Lower lobe of right lung (tissue), 2 donors: ENCODE data around the gene MAP2K6. TPM values are rescaled to one million over a fixed set of nuclear protein-coding genes. Genes with fewer than 3 reads are reported as not detected.

Experiments used
- ATAC-seq, 2 donors: fragments of 200-7000 bp; cut with Tn5 transposase; one replicate each; pipeline ENCODE4 v1.9.1; 2020 to 2022; ENCODE audit warnings: mild to moderate bottlenecking in 2 of 2, moderate library complexity in 2 of 2
- DNase-seq: peaks from one replicate; pipeline ENCODE4 v3.0.0-alpha.2; 2020
- H3K27ac ChIP-seq: fragments of 200-600 bp; one replicate; pipeline ENCODE4 v1.8.0; 2022
- H3K27me3 ChIP-seq: fragments of 200-600 bp; one replicate; pipeline ENCODE4 v1.8.0; 2022; ENCODE audit warnings: low read depth
- H3K36me3 ChIP-seq: fragments of 200-600 bp; one replicate; pipeline ENCODE4 v1.8.0; 2022; ENCODE audit warnings: mild to moderate bottlenecking
- H3K4me1 ChIP-seq: fragments of 200-600 bp; one replicate; pipeline ENCODE4 v1.8.0; 2022
- H3K4me3 ChIP-seq: fragments of 200-600 bp; one replicate; pipeline ENCODE4 v1.8.0; 2022; ENCODE audit warnings: mild to moderate bottlenecking
- H3K9me3 ChIP-seq: fragments of 200-600 bp; one replicate; pipeline ENCODE4 v1.8.0; 2022
- CTCF ChIP-seq: fragments of 200-600 bp; IDR thresholded peaks from one replicate; pipeline ENCODE4 v1.8.0; 2022; ENCODE audit warnings: antibody characterized with exemption, mild to moderate bottlenecking
- intact Hi-C: fragments of 100-400 bp; cut with DNase I; formaldehyde crosslinking; loops from one replicate; pipeline ENCODE4 v1.11.0; 2022
- total RNA-seq: library from RNA; stranded (reverse); fragmentation: NEBNext Ultra II Directional; extraction: Animal tissue kit (Norgen Biotek cat#: 25700); gene quantifications from one replicate; pipeline ENCODE4 v1.2.1, GENCODE V29; 2021
- donor health status: DM: no; HTN: yes; CAD: no; lungs with severe emphysema.

Gene MAP2K6
- total RNA-seq, 1 donor from 2014 or later = 6.3 TPM

DNA sequence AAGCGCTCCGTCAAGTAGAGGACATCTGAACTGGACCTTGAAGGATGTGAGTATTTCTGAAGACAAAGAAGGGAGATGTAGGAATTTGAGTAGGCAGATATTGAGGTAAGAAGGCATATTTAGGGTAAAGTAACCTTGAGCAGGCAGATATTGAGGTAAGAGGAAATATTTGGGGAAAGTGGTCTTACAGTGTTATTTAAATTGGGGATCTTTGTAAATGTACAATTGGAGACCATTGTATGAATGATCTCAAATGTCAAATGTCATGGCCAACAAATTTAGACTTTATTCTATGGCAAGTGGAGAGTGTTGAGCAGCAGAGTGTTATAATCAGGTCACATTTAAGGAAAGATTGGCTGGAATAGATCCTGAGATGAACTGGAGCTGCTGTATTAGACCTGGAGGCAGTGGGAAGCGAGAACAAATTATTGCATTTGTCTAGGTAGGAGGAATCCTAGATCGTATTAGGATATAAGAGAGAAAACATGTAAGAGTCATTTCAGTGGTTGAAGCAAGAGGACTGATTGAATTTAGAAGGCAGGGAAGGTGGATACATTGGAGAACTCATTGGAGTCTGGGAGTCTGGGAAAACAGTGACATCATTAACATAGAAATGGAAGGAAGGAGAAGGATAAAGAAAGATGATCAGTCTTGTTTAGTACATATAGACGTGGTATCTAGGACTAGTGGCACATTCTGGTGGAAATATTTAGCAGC, 165.6 kb downstream of the MAP2K6 start:
- Histone ChIP-seq H3K4me3 (no peak overlapping the region), H3K36me3 (no peaks in the 10 kb centered on the region), H3K4me1 (peaks cover 17% of the 10 kb centered on the region), H3K9me3 (no peaks in the 10 kb centered on the region), H3K27ac (no peak overlapping the region), H3K27me3 (no peaks in the 10 kb centered on the region)
- intact Hi-C loops = no loop called here
- ATAC-seq = no peak
- no peak for DNase-seq
- TF ChIP-seq CTCF = no peak

GRCh38 chr17:69581061-69581961, 166.8 kb downstream of the MAP2K6 start:
- H3K9me3 ChIP-seq = no peaks in the 10 kb centered on the region
- no peak for TF ChIP-seq CTCF
- intact Hi-C loops = no loop called here
- no peaks in the 10 kb centered on the region for H3K27me3 ChIP-seq
- no peak overlapping the region for H3K4me3 ChIP-seq
- H3K4me1 ChIP-seq = peaks cover 6% of the 10 kb centered on the region
- no peaks in the 10 kb centered on the region for H3K36me3 ChIP-seq
- no peak for ATAC-seq
- no peak for DNase-seq
- H3K27ac ChIP-seq = no peak overlapping the region

GRCh38 chr17:69588316-69588715, 173.8 kb downstream of the MAP2K6 start:
- ATAC-seq (no peak), DNase-seq (no peak)
- Histone ChIP-seq H3K9me3 (no peaks in the 10 kb centered on the region), H3K27ac (no peak overlapping the region), H3K4me3 (no peak overlapping the region), H3K36me3 (no peaks in the 10 kb centered on the region), H3K27me3 (no peaks in the 10 kb centered on the region), H3K4me1 (no peaks in the 10 kb centered on the region)
- TF ChIP-seq CTCF = no peak
- intact Hi-C loops = no loop called here

DNA sequence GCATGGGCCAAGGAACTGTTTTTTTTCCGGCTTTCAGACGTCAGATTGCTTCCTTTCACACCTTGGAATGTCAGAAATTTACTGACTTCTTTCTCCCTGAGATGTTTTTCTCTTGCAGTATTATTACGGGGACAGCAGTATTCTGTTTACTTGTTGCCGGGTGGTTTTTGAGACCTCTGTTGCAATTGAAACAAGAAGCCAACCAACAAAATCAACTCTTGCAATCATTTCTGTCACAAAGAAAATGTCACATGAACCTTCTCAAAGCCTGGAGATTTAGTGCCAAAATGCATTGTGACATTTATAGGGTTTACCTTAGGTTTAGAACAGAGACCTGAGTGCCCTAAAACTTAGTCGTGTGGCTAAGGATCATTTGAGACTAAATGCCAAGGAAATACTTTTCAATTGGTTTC, 174.3 kb downstream of the MAP2K6 start:
- Histone ChIP-seq H3K27me3 (no peaks in the 10 kb centered on the region), H3K9me3 (no peaks in the 10 kb centered on the region), H3K36me3 (no peaks in the 10 kb centered on the region), H3K4me3 (no peak overlapping the region), H3K27ac (no peak overlapping the region), H3K4me1 (no peaks in the 10 kb centered on the region)
- intact Hi-C loops = no loop called here
- no peak for ATAC-seq
- TF ChIP-seq CTCF = no peak
- no peak for DNase-seq

DNA sequence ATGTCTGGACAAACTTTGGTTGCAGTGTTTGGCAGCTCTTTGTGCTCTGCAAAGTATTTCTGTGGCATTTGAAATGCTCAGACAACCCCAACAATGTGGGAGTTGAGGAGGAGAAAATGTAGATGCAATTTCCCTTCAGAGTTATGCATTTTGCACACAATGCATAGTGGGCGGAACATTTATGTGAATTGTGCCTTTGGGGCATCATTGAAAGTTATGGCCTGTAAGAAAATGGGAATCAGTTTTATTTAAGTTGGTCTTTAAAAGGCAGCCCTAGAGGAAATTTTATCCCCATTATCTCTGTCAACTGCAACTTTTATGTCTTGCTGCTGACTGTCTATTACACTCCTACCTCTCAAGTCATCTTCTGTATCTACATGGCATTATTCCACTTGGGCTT, 176.2 kb downstream of the MAP2K6 start:
- Histone ChIP-seq H3K9me3 (no peaks in the 10 kb centered on the region), H3K4me1 (no peaks in the 10 kb centered on the region), H3K36me3 (no peaks in the 10 kb centered on the region), H3K27me3 (no peaks in the 10 kb centered on the region), H3K27ac (no peak overlapping the region), H3K4me3 (no peak overlapping the region)
- TF ChIP-seq CTCF = no peak
- DNase-seq (no peak), ATAC-seq (no peak)
- intact Hi-C loops = no loop called here
